K562 (cell line): ENCODE data around the gene EDARADD. TPM values are rescaled to one million over a fixed set of nuclear protein-coding genes. Genes with fewer than 3 reads are reported as not detected.

ENCODE experiments used
- ARID4B ChIP-seq: sonication (generic); formaldehyde crosslinking; IDR thresholded peaks from 2 replicates; pipeline ENCODE4 v1.8.0; 2022; ENCODE audit warnings: mild to moderate bottlenecking, missing genetic modification reagents
- BHLHE40 ChIP-seq: IDR thresholded peaks from 2 replicates; pipeline ENCODE4 v1.6.1; 2011; ENCODE audit warnings: low read length, improper control_type of control experiment
- CBX3 ChIP-seq, 2 experiments: IDR thresholded peaks; 1 replicate in 1 of 2; 2 replicates in 1 of 2; pipeline ENCODE4 v1.6.1; 2012; ENCODE audit warnings: inconsistent platforms in 2 of 2, low read length in 2 of 2, borderline replicate concordance in 1 of 2, control low read depth in 1 of 2
- CEBPB ChIP-seq: fragments of 450-650 bp; IDR thresholded peaks from 2 replicates; pipeline ENCODE4 v1.6.1; 2016; ENCODE audit warnings: missing genetic modification characterization, missing compliant biosample characterization
- EHMT2 ChIP-seq: fragments of 450-650 bp; IDR thresholded peaks from 2 replicates; pipeline ENCODE4 v1.6.1; 2018; ENCODE audit warnings: antibody characterized with exemption
- FOXJ3 ChIP-seq: sonication (generic); formaldehyde crosslinking; IDR thresholded peaks from 2 replicates; pipeline ENCODE4 v1.4.0; 2020; ENCODE audit warnings: mild to moderate bottlenecking, missing genetic modification reagents
- GABPB1 ChIP-seq: sonication (generic); formaldehyde crosslinking; IDR thresholded peaks from 2 replicates; pipeline ENCODE4 v1.8.0; 2022; ENCODE audit warnings: mild to moderate bottlenecking, missing genetic modification reagents
- MGA ChIP-seq: fragments of 450-650 bp; IDR thresholded peaks from 2 replicates; pipeline ENCODE4 v1.6.1; 2016; ENCODE audit warnings: mild to moderate bottlenecking, moderate library complexity
- ZKSCAN8 ChIP-seq: fragments of 200-800 bp; sonication (Bioruptor generic); IDR thresholded peaks from 2 replicates; pipeline ENCODE4 v1.6.1; 2016; ENCODE audit warnings: missing genetic modification characterization, missing compliant biosample characterization
- ZNF561 ChIP-seq: fragments of 450-650 bp; formaldehyde crosslinking; conservative IDR thresholded peaks from 2 replicates; pipeline ENCODE4 v1.4.0; 2020; ENCODE audit warnings: mild to moderate bottlenecking, moderate library complexity
- ZNF57 ChIP-seq: fragments of 450-650 bp; formaldehyde crosslinking; IDR thresholded peaks from 2 replicates; pipeline ENCODE4 v1.4.0; 2020; ENCODE audit warnings: mild to moderate bottlenecking, moderate library complexity
- polyA plus RNA-seq, 8 experiments: library from polyadenylated mRNA; depleted of rRNA in 4 of 8; stranded (reverse) in 5 of 8; unstranded in 3 of 8; fragments of >200 nt; fragmentation: Nextera tagmentation in 2 of 8; fragmentation: Illumina TruSeq in 1 of 8; extraction: Ambion mirVana in 2 of 8; extraction: Trizol in 1 of 8; gene quantifications; 2 replicates each; pipeline versions ENCODE4 v1.2.1 to v1.2.3, GENCODE V29; 2011 to 2014; ENCODE audit warnings: inconsistent platforms in 1 of 8, missing spikeins in 1 of 8
- total RNA-seq, 7 experiments: library from RNA; depleted of rRNA in 6 of 7; stranded (reverse); fragments of >200 nt in 6 of 7; fragmentation: Illumina TruSeq in 2 of 7; extraction: Trizol in 2 of 7; gene quantifications; 2 replicates each; pipeline versions ENCODE4 v1.2.1 to v1.2.3, GENCODE V29; 2011 to 2021; ENCODE audit warnings: low replicate concordance in 1 of 7

The EDARADD gene
- total and polyA plus RNA-seq, 9 of the 15 experiments (the other 6 are each of a cell fraction or from before 2014, with no cell fraction given): 0.46 to 32.4 (median 20.6) TPM

- TF ChIP-seq CEBPB (peak; percentile 29; the same call in 1 of the 2 replicates), GABPB1 (CRISPR knock-in tag) (peak; percentile 51), FOXJ3 (CRISPR knock-in tag) (no peak), ARID4B (CRISPR knock-in tag) (no peak; the same call in 1 of the 2 replicates), ZNF57 (CRISPR knock-in tag) (no peak), CBX3 (IDR thresholded peaks at IDR 0.05; ENCODE audit: borderline replicate concordance in 1 of 2, low read length in 2 of 2) (peak in 1 of 2 experiments; percentile 95; a peak in 2 of 3 replicates), ZKSCAN8 (CRISPR knock-in tag) (no peak), EHMT2 (no peak; the same call in 1 of the 2 replicates), MGA (peak; percentile 86), BHLHE40 (peak; percentile 89), ZNF561 (no peak)
Observed at GRCh38 chr1:236524142-236524894, 130.2 kb downstream of the EDARADD start (continued).
